ENCODE data around the gene NDST4.

NDST4 gene

GRCh38 chr4:115113506-115114106, at the start of gene NDST4:
Gene NDST4 (minus strand): TSS chr4:115113620. CDS start chr4:115077036, 36,584 bp downstream.
- no peak for DNase-seq

GRCh38 chr4:115159141-115159540, 45.7 kb upstream of the NDST4 start:
- DNase-seq = no peak

- no peak for DNase-seq
Measured at GRCh38 chr4:115158296-115158695, 44.9 kb upstream of the NDST4 start.

GRCh38 chr4:115154826-115155225, 41.4 kb upstream of the NDST4 start:
- DNase-seq = no peak

GRCh38 chr4:115152965-115153364, 39.5 kb upstream of the NDST4 start:
- no peak for DNase-seq

GRCh38 chr4:115152081-115152480, 38.7 kb upstream of the NDST4 start:
- DNase-seq = no peak

GRCh38 chr4:115149106-115149505, 35.7 kb upstream of the NDST4 start:
- no peak for DNase-seq

GRCh38 chr4:115145393-115146160, 32.2 kb upstream of the NDST4 start:
- DNase-seq = no peak

- no peak for DNase-seq
Measured at GRCh38 chr4:115128037-115128436, 14.6 kb upstream of the NDST4 start.

GRCh38 chr4:115126491-115126890, 13.1 kb upstream of the NDST4 start:
- DNase-seq = no peak

- DNase-seq = no peak
Measured at GRCh38 chr4:115121351-115122043, 8.1 kb upstream of the NDST4 start.

- no peak for DNase-seq
Measured at GRCh38 chr4:115119804-115120352, 6.5 kb upstream of the NDST4 start.

- no peak for DNase-seq
Measured at GRCh38 chr4:115117651-115118050, 4.2 kb upstream of the NDST4 start.

- no peak for DNase-seq
Measured at GRCh38 chr4:115110191-115111181, 2.9 kb downstream of the NDST4 start.

GRCh38 chr4:115108850-115109249, 4.6 kb downstream of the NDST4 start:
- DNase-seq = no peak

- no peak for DNase-seq
Measured at GRCh38 chr4:115107411-115107810, 6.0 kb downstream of the NDST4 start.

- no peak for DNase-seq
Measured at GRCh38 chr4:115101675-115102074, 11.7 kb downstream of the NDST4 start.

GRCh38 chr4:115090483-115091075, 22.8 kb downstream of the NDST4 start:
- no peak for DNase-seq

GRCh38 chr4:115082633-115083032, 30.8 kb downstream of the NDST4 start:
- no peak for DNase-seq

GRCh38 chr4:115076691-115077090, 36.7 kb downstream of the NDST4 start:
- no peak for DNase-seq

- DNase-seq = no peak
Measured at GRCh38 chr4:115058533-115058932, 54.9 kb downstream of the NDST4 start.

- DNase-seq = no peak
Measured at GRCh38 chr4:115054836-115055235, 58.6 kb downstream of the NDST4 start.

Measured in CD4-positive, alpha-beta T cell treated with Interferon gamma for 1 hour (primary cell).